ENCODE data around the gene KLHL25.

Gene KLHL25

DNA sequence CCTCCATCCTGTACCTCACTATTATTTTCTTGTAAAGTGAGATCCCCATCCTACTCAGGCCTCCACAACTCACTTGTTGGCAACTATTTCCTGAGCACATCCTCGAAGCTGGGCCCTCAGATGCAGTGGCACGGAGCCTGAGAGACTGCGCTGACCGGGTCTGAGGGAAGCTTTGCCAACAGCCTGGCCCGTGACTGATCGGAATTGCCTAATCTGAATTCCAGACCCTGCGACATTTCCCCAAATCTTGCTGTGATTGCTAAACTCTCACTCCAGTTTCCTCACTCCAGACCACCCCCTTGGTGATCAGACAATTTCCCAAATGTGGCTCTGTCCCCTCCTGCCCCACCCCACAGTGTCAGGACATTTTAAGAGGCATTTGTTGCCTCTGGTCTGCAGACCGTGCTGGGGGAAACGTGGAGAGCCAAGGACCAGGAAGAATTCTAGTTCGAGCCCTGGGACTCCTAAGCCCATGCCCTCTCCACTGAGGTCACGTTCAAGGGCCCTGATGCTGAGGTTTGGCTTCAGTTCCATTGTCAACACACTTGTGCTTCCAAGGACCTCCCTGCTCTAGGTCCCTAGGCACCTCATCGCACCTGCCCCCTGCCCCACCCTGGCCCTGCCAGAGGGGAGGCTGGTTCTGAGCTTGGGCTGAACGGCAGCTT is 22.8 kb downstream of the KLHL25 start:
- H3K27ac Mint-ChIP-seq: no peak overlapping the region
- no peaks in the 10 kb centered on the region for H3K27me3 Mint-ChIP-seq
- H3K4me3 Mint-ChIP-seq: no peak overlapping the region
- no peaks in the 10 kb centered on the region for H3K36me3 Mint-ChIP-seq (ENCODE audit: low read depth)
- H3K4me1 Mint-ChIP-seq (ENCODE audit: low read depth): no peaks in the 10 kb centered on the region
- no peaks in the 10 kb centered on the region for H3K9me3 Mint-ChIP-seq

- Mint-ChIP-seq H3K27me3 (no peaks in the 10 kb centered on the region), H3K9me3 (no peaks in the 10 kb centered on the region), H3K4me3 (no peak overlapping the region), H3K27ac (no peak overlapping the region), H3K4me1 (ENCODE audit: low read depth) (no peaks in the 10 kb centered on the region), H3K36me3 (ENCODE audit: low read depth) (no peaks in the 10 kb centered on the region)
Measured at GRCh38 chr15:85771271-85771670, 23.5 kb downstream of the KLHL25 start.

DNA sequence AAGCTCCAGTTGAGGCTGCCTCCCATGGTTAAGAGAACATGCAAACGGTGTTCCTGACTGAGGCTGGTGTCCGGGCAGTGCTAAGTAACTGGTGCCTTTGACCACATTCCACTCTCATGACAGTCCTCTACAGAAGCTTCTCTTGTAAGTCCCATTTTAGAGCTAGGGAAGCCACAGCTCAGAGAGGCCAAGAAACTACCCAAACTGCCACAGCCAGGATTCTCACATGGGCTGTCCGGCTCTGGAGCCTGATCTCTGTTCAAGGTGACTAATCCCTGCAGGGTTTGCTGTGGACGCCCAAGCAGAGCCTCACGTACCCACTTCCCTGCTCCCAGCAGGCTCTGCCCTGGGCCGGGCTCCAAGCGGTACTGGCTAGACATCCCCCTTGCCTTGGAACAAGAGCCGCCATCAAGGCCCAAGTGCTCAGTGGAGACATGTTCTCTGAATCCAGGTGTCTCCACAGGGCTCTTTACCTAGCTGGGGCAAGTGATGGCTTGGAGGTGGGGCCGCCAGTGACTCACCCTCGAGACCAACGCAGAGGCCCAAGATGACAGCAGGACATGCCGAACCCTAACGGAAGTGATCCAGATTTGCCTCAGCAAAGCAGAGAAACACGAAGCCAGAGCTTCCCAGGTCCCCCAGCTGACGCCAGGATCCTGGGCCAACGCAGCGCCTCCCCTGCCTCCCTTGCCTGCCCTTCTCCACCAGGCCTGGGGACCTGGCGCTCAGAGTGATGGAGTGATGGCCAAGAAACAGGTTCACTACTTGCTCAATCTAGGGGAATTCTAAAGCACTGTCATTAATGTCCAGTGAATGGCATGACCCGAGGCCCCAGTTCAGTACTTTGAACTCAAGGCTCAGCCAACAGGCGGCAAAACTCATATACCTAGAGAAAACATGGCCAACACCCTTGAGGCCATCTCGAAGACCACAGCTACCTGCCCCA is 24.4 kb downstream of the KLHL25 start:
- H3K36me3 Mint-ChIP-seq (ENCODE audit: low read depth): no peaks in the 10 kb centered on the region
- H3K9me3 Mint-ChIP-seq: no peaks in the 10 kb centered on the region
- H3K27ac Mint-ChIP-seq: no peak overlapping the region
- H3K4me1 Mint-ChIP-seq (ENCODE audit: low read depth): no peaks in the 10 kb centered on the region
- no peak overlapping the region for H3K4me3 Mint-ChIP-seq
- no peaks in the 10 kb centered on the region for H3K27me3 Mint-ChIP-seq

GRCh38 chr15:85769182-85769900 is 25.4 kb downstream of the KLHL25 start:
- H3K36me3 Mint-ChIP-seq (ENCODE audit: low read depth): no peaks in the 10 kb centered on the region
- no peaks in the 10 kb centered on the region for H3K27me3 Mint-ChIP-seq
- no peak overlapping the region for H3K4me3 Mint-ChIP-seq
- H3K4me1 Mint-ChIP-seq (ENCODE audit: low read depth): no peaks in the 10 kb centered on the region
- no peak overlapping the region for H3K27ac Mint-ChIP-seq
- H3K9me3 Mint-ChIP-seq: no peaks in the 10 kb centered on the region

GRCh38 chr15:85768595-85769168 is 26.0 kb downstream of the KLHL25 start:
- H3K4me3 Mint-ChIP-seq: no peak overlapping the region
- H3K27me3 Mint-ChIP-seq: no peaks in the 10 kb centered on the region
- H3K36me3 Mint-ChIP-seq (ENCODE audit: low read depth): no peaks in the 10 kb centered on the region
- no peak overlapping the region for H3K27ac Mint-ChIP-seq
- no peaks in the 10 kb centered on the region for H3K4me1 Mint-ChIP-seq (ENCODE audit: low read depth)
- no peaks in the 10 kb centered on the region for H3K9me3 Mint-ChIP-seq

DNA sequence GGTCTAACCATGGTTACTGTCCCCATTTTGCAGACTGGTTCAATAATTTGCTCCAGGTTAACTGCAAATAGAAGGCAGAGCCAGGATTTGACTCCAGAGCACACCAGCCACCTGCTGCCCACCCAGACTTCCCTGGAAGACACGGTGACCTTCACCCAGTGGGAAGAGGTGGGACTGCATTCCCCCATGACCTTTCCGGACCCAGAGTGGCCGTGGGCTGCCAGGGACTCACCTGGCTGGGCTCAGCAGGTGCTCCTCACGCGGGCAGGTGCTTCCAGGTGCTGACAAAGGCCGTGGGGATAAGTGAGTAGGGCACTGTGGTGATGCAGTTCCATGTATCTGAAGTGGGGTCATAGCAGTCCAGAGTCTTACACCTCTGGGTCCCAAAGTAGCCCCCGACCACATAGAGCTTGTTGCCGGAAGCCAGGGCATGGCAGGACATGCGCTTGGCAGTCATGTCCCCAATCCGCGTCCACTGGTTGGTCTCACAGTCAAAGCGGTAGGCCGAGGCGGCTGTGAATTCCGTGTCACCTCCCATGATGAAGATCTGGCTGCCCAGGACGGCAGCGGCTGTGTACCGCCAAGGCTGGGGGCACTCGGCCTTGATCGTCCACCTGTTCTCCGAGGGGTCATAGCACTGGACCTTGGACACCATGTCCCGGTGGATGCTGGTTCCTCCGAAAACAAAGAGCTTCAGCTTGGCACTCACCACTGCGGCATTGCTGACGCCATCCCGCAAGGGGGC is 26.8 kb downstream of the KLHL25 start:
- H3K4me3 Mint-ChIP-seq: no peak overlapping the region
- no peaks in the 10 kb centered on the region for H3K36me3 Mint-ChIP-seq (ENCODE audit: low read depth)
- no peak overlapping the region for H3K27ac Mint-ChIP-seq
- no peaks in the 10 kb centered on the region for H3K4me1 Mint-ChIP-seq (ENCODE audit: low read depth)
- H3K9me3 Mint-ChIP-seq: no peaks in the 10 kb centered on the region
- no peaks in the 10 kb centered on the region for H3K27me3 Mint-ChIP-seq

GRCh38 chr15:85766001-85766831 is 28.5 kb downstream of the KLHL25 start:
- no peak overlapping the region for H3K27ac Mint-ChIP-seq
- H3K4me1 Mint-ChIP-seq (ENCODE audit: low read depth): no peaks in the 10 kb centered on the region

GRCh38 chr15:85764649-85765277 is 30.0 kb downstream of the KLHL25 start:
- Mint-ChIP-seq H3K36me3 (ENCODE audit: low read depth) (no peaks in the 10 kb centered on the region), H3K27me3 (no peaks in the 10 kb centered on the region), H3K4me1 (ENCODE audit: low read depth) (no peaks in the 10 kb centered on the region), H3K9me3 (no peaks in the 10 kb centered on the region), H3K4me3 (no peak overlapping the region), H3K27ac (no peak overlapping the region)

More at GRCh38 chr15:85766001-85766831, 28.5 kb downstream of the KLHL25 start:
- H3K27me3 Mint-ChIP-seq: no peaks in the 10 kb centered on the region
- no peaks in the 10 kb centered on the region for H3K9me3 Mint-ChIP-seq
- no peak overlapping the region for H3K4me3 Mint-ChIP-seq
- no peaks in the 10 kb centered on the region for H3K36me3 Mint-ChIP-seq (ENCODE audit: low read depth)

DNA sequence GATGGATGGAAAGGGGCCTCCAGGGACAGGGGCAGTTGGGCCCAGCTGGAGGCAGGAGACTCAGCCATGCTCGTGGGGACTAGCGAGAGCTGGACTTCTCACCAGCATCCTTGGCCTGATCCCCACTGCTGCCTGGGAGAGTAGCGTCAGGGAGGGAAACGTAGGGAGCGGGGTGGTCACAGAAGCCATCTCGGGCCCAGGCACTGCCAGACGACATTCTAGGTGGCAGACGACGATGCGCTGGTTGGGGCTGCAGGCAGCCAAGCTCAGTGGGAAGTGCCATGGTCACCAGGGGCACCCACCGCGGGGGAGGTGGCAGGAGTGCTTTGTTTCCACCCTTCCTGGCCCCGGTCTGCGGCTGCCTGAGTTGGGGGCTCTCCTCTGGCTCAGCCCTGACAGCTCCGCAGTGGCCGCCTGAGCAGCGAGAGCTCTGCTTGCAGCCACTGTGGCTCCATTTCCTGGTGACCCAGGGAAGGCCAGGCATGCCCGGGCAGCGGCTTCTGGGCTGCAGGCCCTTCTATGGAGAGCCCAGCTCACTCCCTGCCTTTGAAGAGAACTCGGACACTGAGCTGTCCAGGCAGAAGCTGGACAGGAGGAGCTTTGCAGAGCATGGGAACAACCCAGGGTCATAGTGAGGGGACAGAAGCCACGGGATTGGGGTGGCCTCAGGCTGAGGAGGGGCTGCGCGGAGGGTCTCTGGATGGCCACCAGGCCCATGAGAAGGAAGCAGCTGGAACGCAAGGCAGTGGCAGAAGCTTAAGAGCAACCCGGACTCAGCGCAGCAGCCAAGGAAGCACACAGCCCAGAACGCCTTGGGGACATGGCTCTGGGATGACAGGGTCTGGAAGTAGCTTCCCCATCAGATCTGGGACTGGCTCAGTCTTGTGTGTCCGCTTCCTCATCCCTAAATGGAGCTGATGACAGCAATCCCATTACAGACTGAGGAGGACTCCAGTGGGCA is 30.8 kb downstream of the KLHL25 start:
- Mint-ChIP-seq H3K9me3 (no peaks in the 10 kb centered on the region), H3K4me1 (ENCODE audit: low read depth) (no peaks in the 10 kb centered on the region), H3K4me3 (no peak overlapping the region), H3K36me3 (ENCODE audit: low read depth) (no peaks in the 10 kb centered on the region), H3K27ac (no peak overlapping the region), H3K27me3 (no peaks in the 10 kb centered on the region)

DNA sequence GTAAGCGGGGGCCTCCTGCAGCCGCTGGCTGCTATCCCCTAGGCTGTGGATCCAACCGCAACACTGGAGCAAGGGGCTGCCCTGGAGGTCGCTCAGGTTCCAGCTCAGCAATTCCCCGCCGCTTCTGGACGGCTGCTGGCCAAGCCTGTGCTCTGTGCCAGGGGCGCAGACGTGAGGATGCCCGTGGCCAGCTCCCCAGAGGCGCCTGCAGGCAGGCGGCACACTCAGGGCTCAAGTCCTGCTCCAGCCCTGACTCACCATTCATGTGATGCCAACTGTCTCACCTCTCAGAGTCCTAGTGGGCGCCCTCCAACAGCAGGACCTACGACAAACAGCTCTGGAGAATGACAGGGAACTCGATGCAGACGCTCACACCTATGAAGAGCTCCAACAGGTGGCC is 31.6 kb downstream of the KLHL25 start:
- Mint-ChIP-seq H3K27ac (no peak overlapping the region), H3K9me3 (no peaks in the 10 kb centered on the region), H3K36me3 (ENCODE audit: low read depth) (no peaks in the 10 kb centered on the region), H3K4me3 (no peak overlapping the region), H3K4me1 (ENCODE audit: low read depth) (no peaks in the 10 kb centered on the region), H3K27me3 (no peaks in the 10 kb centered on the region)

DNA sequence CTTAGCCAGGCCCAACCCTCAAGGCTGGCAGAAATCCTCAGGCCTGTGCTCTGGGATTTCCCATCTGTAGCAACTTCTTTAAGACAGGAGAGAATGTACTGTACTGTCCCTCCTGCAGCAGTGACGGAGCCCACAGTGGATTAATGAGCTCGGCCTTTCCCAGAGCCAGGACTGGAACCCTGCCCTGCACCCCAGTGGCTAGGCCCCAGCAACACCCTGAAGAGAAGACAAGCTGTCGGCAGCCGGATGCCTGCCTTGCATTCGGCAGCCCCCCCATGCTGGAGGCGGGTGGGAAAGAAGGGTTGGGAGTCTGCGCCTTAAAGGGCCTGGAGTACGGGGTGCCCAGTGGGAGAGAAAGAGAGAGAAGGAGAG is 32.0 kb downstream of the KLHL25 start:
- Mint-ChIP-seq H3K27me3 (no peaks in the 10 kb centered on the region), H3K27ac (no peak overlapping the region), H3K4me3 (no peak overlapping the region), H3K9me3 (no peaks in the 10 kb centered on the region), H3K36me3 (ENCODE audit: low read depth) (no peaks in the 10 kb centered on the region), H3K4me1 (ENCODE audit: low read depth) (no peaks in the 10 kb centered on the region)

DNA sequence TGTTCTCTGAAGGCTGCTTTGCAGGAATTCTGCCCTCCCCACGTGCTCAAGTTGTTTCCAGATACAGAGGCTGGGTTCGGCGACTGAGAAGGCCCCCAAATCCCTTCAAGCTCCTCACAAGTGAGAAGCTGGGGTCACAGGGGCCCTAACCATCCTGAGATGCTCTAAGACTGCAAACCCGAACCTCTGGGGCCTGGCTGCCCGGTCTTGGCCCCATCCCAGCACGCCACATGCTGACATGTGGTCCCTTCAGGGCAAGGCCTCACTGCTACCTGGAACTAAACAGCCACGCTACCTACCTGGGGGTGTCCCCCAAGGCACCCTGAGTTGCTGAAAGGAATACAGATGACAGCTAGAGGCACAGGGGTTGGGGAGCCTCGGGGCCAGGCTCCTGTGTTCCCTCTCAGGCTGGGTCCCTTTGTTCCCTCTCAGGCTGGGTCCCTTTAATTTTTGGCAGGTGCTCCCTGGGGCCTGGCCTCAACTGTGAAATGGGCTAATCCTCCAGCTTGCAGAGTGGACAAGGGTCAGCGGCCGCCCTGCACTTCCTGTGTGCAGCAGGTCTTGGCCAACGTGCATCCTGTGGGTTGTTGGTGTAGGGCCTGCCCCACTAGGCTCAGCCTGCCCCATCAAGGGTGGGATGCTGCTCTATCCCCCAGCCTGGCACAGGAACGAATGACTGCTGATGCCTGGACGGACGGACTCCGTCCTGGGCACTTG is 32.5 kb downstream of the KLHL25 start:
- no peaks in the 10 kb centered on the region for H3K27me3 Mint-ChIP-seq
- H3K4me3 Mint-ChIP-seq: no peak overlapping the region
- H3K36me3 Mint-ChIP-seq (ENCODE audit: low read depth): no peaks in the 10 kb centered on the region
- no peaks in the 10 kb centered on the region for H3K4me1 Mint-ChIP-seq (ENCODE audit: low read depth)
- H3K27ac Mint-ChIP-seq: no peak overlapping the region
- H3K9me3 Mint-ChIP-seq: no peaks in the 10 kb centered on the region

Data from stimulated activated naive CD8-positive, alpha-beta T cell treated with anti-CD3 and anti-CD28 coated beads, Interleukin-15, Interleukin-2, amounts not matched to agents 100 ng/mL and 50 ng/mL, for 24 hours (primary cell).